Fibroblast of pulmonary artery (primary cell): ENCODE data around the gene AK2.

Source experiments
- DNase-seq: peaks from one replicate; pipeline ENCODE4 v3.0.0-alpha.2; 2010; ENCODE audit warnings: low read depth
- H3K4me3 ChIP-seq: replicated peaks from 2 replicates; pipeline ENCODE4 v1.5.1; 2011; ENCODE audit warnings: low read depth, mild to moderate bottlenecking, control low read depth, low read length, moderate library complexity
- TF ChIP-seq, protein P1 (sequence below): IDR thresholded peaks from 2 replicates; pipeline ENCODE4 v1.5.1; 2011; ENCODE audit warnings: mild to moderate bottlenecking, control low read depth, low read length, inconsistent platforms; ENCODE audit errors: missing control alignments

The AK2 gene

GRCh38 chr1:33036526-33037503, at the start of gene AK2:
TSS of gene AK2 (minus strand) at chr1:33036883. CDS start at chr1:33036828, 55 bp downstream.
- TF ChIP-seq, protein P1, sequence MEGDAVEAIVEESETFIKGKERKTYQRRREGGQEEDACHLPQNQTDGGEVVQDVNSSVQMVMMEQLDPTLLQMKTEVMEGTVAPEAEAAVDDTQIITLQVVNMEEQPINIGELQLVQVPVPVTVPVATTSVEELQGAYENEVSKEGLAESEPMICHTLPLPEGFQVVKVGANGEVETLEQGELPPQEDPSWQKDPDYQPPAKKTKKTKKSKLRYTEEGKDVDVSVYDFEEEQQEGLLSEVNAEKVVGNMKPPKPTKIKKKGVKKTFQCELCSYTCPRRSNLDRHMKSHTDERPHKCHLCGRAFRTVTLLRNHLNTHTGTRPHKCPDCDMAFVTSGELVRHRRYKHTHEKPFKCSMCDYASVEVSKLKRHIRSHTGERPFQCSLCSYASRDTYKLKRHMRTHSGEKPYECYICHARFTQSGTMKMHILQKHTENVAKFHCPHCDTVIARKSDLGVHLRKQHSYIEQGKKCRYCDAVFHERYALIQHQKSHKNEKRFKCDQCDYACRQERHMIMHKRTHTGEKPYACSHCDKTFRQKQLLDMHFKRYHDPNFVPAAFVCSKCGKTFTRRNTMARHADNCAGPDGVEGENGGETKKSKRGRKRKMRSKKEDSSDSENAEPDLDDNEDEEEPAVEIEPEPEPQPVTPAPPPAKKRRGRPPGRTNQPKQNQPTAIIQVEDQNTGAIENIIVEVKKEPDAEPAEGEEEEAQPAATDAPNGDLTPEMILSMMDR = no peak
- DNase-seq = peak; percentile 98
- peak within 1 kb of the TSS; percentile 69 for H3K4me3 ChIP-seq

DNA sequence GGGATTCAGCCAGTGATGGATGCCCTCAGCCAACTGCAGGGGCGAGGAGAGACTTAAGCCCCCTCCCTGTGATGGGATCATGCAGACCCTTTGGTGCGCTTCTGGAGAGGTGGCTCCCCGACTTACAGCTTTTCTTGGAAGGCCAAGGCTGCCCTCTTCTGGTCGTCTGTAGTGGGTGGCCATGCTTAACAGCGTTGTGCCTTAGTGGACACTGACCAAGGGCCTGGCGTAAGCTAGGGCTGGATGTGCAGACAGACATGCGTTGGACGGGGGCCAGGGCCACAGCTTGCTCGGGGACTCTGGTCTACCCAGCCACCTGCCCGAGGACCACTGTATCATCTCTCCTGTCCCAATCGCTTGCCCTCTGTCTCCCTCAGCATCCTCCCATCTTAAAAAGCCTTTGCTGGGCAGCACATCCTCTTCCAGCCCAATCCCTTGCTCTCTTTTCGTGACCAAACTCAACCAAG, 49.7 kb upstream of the AK2 start:
- TF ChIP-seq, protein P1 = peak; percentile 82
- no peak overlapping the region for H3K4me3 ChIP-seq
- peak; percentile 88 for DNase-seq

DNA sequence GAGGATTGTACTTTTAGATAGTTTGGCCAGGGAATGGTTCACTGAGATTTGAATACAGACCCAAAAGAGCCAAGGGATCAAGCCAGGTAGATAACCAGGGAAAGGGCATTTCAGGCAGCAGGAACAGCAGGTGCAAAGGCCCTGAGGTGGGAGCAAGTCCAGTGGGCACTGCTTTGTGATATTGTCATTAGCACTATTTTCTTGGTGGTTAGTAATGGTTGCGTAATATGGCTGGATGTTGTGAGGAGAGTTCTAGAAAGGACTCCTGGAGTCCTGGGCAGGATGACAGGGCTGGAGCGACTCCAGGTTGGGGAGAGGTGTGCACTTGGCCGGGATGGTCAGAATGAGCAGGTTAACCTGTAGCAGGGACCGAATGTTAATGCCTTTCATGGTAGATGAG, 48.6 kb upstream of the AK2 start:
- DNase-seq = no peak
- TF ChIP-seq, protein P1 = no peak
- no peak overlapping the region for H3K4me3 ChIP-seq

DNA sequence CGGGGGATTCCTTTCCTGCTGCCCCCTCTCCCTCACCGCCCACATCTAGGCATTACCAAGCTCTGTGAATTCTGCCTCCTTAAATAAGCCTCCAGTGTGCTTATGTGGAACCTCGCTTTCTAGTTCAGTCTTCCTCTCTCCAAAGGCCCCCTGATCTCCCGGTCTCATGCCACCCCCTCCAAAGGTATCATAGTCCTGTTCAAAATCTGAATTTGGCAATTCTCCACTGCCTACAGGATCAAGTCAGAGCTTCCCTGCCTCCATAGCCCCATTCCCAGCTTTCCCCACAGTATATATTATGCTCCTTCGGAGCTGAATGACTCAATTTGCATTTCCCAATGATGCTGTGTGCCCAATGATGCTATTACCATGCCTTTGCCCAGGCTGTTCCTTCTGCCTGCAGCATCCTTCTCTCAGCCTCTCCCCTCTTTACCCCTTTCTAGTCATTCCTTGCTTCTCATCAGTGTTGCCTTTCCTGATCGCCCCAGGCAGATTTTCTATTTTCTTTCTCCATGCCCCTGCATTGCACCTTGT, 46.0 kb upstream of the AK2 start:
- TF ChIP-seq, protein P1 = no peak
- H3K4me3 ChIP-seq = no peak overlapping the region

GRCh38 chr1:33081554-33082305, 45.0 kb upstream of the AK2 start:
- DNase-seq = no peak
- TF ChIP-seq, protein P1 = no peak
- H3K4me3 ChIP-seq = peak overlapping the region; percentile 79

More for the DNA sequence above, 46.0 kb upstream of the AK2 start:
- DNase-seq = no peak

DNA sequence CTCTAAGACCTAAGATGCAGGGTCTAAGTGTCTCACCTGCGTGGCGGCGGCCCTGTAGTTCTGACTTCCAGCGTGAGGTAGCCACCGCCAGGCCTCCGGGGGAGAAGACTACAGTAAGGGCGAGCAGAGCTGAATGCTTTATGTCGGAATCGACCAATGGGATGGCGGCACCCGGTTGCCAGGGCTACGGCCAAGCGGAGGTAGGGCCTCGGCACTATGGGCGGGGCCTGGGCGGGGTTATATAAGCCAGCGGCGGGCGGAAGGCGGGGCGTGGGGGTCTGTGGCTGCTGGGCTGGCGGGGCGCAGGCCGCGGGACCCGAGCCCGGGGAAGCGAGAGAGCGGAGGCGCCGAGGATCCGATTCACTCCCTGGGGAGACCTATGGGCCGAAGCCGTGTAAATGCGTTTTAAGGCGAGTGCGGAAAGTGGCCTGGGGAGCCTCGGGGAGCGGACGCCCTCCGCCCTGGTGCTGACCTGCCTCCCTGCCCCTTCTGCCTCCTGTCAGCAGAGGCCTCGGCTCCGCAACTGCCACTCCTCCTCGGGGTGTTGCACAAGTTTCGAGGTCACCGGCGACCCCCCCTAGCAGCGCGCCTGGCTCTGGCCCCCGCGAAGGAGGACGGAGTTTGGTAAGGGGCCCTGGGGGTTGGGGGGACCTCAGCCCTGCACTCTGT, 44.3 kb upstream of the AK2 start, which contains the start of gene AZIN2:
TSS of gene AZIN2 (plus strand) at position 269 of the 669 bp plus-strand sequence. CDS start 1,097 bp downstream, outside the sequence.
- peak; percentile 95 for DNase-seq
- peak within 1 kb of the TSS; percentile 79 for H3K4me3 ChIP-seq
- TF ChIP-seq, protein P1 = no peak
